GM12878 (cell line): ENCODE measurements around the gene NDUFAF5.

ENCODE experiments used
- ATF2 ChIP-seq: IDR thresholded peaks from 2 replicates; pipeline ENCODE4 v1.6.1; 2012; ENCODE audit warnings: low read length, inconsistent platforms
- CBX3 ChIP-seq: fragments of 200-600 bp; sonication (generic); IDR thresholded peaks from 2 replicates; pipeline ENCODE4 v1.6.1; 2016; ENCODE audit warnings: low read depth, borderline replicate concordance
- CHD2 ChIP-seq: IDR thresholded peaks from 2 replicates; pipeline ENCODE4 v1.6.1; 2011; ENCODE audit warnings: low read depth, low read length, improper control_type of control experiment, borderline replicate concordance
- CREB1 ChIP-seq: IDR thresholded peaks from 2 replicates; pipeline ENCODE4 v1.6.1; 2012; ENCODE audit warnings: low read depth, mild to moderate bottlenecking, inconsistent platforms
- CTCF ChIP-seq, 3 experiments: IDR thresholded peaks in 2 of 3; conservative IDR thresholded peaks in 1 of 3; 2 replicates each; pipeline ENCODE4 v1.5.1; 2011; ENCODE audit warnings: low read depth in 3 of 3, low read length in 3 of 3, mild to moderate bottlenecking in 3 of 3, control low read depth in 2 of 3, moderate library complexity in 2 of 3, inconsistent platforms in 1 of 3, mixed read lengths in 1 of 3; ENCODE audit not compliant: control insufficient read depth in 2 of 3, insufficient read depth in 1 of 3; ENCODE audit errors: extremely low read depth in 1 of 3
- MAX ChIP-seq: IDR thresholded peaks from 2 replicates; pipeline ENCODE4 v1.6.1; 2012; ENCODE audit warnings: low read depth, low read length, improper control_type of control experiment
- POLR2A ChIP-seq: IDR thresholded peaks from 2 replicates; pipeline ENCODE4 v1.6.1; 2011; ENCODE audit warnings: low read depth, mild to moderate bottlenecking, low read length
- ZNF384 ChIP-seq: IDR thresholded peaks from 2 replicates; pipeline ENCODE4 v1.6.1; 2012; ENCODE audit warnings: low read depth, mild to moderate bottlenecking, low read length, improper control_type of control experiment, borderline replicate concordance

- no peak for TF ChIP-seq CTCF (IDR thresholded peaks at IDR 0.05 in 2 of 3, conservative IDR thresholded peaks at IDR 0.05 in 1 of 3; ENCODE audit: control insufficient read depth in 2 of 3, extremely low read depth in 1 of 3, insufficient read depth in 1 of 3, low read depth in 3 of 3, low read length in 3 of 3)
- no peak for TF ChIP-seq ZNF384
- no peak for TF ChIP-seq CHD2
- TF ChIP-seq POLR2A: no peak
- no peak for TF ChIP-seq CBX3
- TF ChIP-seq CREB1: no peak
- no peak for TF ChIP-seq MAX
- no peak for TF ChIP-seq ATF2
These were observed 74.0 kb downstream of the NDUFAF5 start for GRCh38 chr20:13858871-13859270.
